GM18526 (cell line): ENCODE measurements around the gene FLT1.

Experiments used
- POLR2A ChIP-seq: IDR thresholded peaks from 3 replicates; pipeline ENCODE4 v1.6.1; 2011; ENCODE audit not compliant: insufficient read length; ENCODE audit errors: extremely low read depth

Gene FLT1

GRCh38 chr13:28464861-28465460, 30.0 kb downstream of the FLT1 start:
- no peak for TF ChIP-seq POLR2A

GRCh38 chr13:28463481-28463880, 31.4 kb downstream of the FLT1 start:
- no peak for TF ChIP-seq POLR2A

- TF ChIP-seq POLR2A = no peak
Observed at GRCh38 chr13:28459911-28460310, 35.0 kb downstream of the FLT1 start.

GRCh38 chr13:28458608-28459007, 36.3 kb downstream of the FLT1 start:
- no peak for TF ChIP-seq POLR2A

- no peak for TF ChIP-seq POLR2A
Observed at GRCh38 chr13:28458051-28458450, 36.9 kb downstream of the FLT1 start.

GRCh38 chr13:28457521-28457920, 37.4 kb downstream of the FLT1 start:
- TF ChIP-seq POLR2A = no peak

- no peak for TF ChIP-seq POLR2A
Observed at GRCh38 chr13:28455580-28456194, 39.2 kb downstream of the FLT1 start.

- no peak for TF ChIP-seq POLR2A
Observed at GRCh38 chr13:28452755-28453154, 42.2 kb downstream of the FLT1 start.

- no peak for TF ChIP-seq POLR2A
Observed at GRCh38 chr13:28451482-28452217, 43.3 kb downstream of the FLT1 start.

- TF ChIP-seq POLR2A = no peak
Observed at GRCh38 chr13:28449826-28450773, 44.8 kb downstream of the FLT1 start.

GRCh38 chr13:28448651-28449358, 46.1 kb downstream of the FLT1 start:
- TF ChIP-seq POLR2A = no peak

- no peak for TF ChIP-seq POLR2A
Observed at GRCh38 chr13:28447989-28448388, 46.9 kb downstream of the FLT1 start.

- no peak for TF ChIP-seq POLR2A
Observed at GRCh38 chr13:28447206-28447605, 47.7 kb downstream of the FLT1 start.

GRCh38 chr13:28442839-28443238, 52.1 kb downstream of the FLT1 start:
- TF ChIP-seq POLR2A = no peak

- no peak for TF ChIP-seq POLR2A
Observed at GRCh38 chr13:28441529-28441928, 53.4 kb downstream of the FLT1 start.
